BJ (cell line): ENCODE measurements around the gene RASGRP1. TPM values are rescaled to one million over a fixed set of nuclear protein-coding genes. Genes with fewer than 3 reads are reported as not detected.

Experiments
- CTCF ChIA-PET: fragments of 350-600 bp; formaldehyde crosslinking; extraction: SDS; loops from one replicate; lab custom pipeline; 2021; ENCODE audit warnings: antibody characterized with exemption, inconsistent platforms; lab: Yijun Ruan, JAX
- POLR2A ChIA-PET: fragments of 300-600 bp; sonication (Branson Sonifier 250); formaldehyde crosslinking; extraction: SDS; loops from one replicate; lab custom pipeline; 2021; ENCODE audit warnings: antibody characterized with exemption; lab: Charles Lee
- DNase-seq: peaks from one replicate; pipeline ENCODE4 v3.0.0-alpha.2; 2011; ENCODE audit warnings: low read depth
- H3K27me3 ChIP-seq: 2 replicates; pipeline ENCODE4 v1.6.0; 2011; ENCODE audit warnings: low read length; ENCODE audit not compliant: control insufficient read depth, insufficient read depth
- H3K36me3 ChIP-seq: 2 replicates; pipeline ENCODE4 v1.5.1; 2011; ENCODE audit warnings: low read length; ENCODE audit not compliant: control insufficient read depth, insufficient read depth
- H3K4me3 ChIP-seq: 2 replicates; pipeline ENCODE4 v1.5.1; 2011; ENCODE audit warnings: low read depth, mild to moderate bottlenecking, control low read depth, low read length
- polyA plus RNA-seq: library from polyadenylated mRNA; depleted of rRNA; stranded (reverse); fragments of >200 nt; gene quantifications from 2 replicates; pipeline ENCODE4 v1.2.3, GENCODE V29; 2011
- TF ChIP-seq, protein P1 (sequence below): IDR thresholded peaks from 2 replicates; pipeline ENCODE4 v1.5.1; 2011; ENCODE audit warnings: low read depth, mild to moderate bottlenecking, control low read depth, inconsistent platforms, low read length, moderate library complexity; ENCODE audit not compliant: insufficient read depth

RASGRP1 gene
- polyA plus RNA-seq, 1 experiment = 4.3 TPM

DNA sequence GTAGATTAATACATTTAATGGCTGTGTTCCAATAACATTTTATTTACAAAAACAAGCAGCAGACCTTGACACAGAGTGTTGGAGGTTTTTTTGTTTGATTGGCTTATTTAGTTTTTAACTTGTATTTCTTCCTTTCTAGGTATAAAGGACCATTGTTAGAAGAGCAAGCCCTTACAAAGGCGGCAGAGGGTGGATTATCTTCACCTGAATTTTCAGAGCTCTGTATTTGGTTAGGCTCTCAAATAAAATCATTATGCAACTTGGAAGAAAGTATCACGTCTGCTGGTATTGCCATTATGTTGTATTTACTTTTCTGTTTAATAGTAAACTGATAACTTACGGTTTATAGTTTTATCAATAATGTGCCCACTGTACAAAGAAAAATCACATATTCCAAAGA lies 100.7 kb downstream of the RASGRP1 start:
- DNase-seq = no peak
- Histone ChIP-seq H3K4me3 (no peak overlapping the region), H3K27me3 (no peaks in the 10 kb centered on the region), H3K36me3 (no peaks in the 10 kb centered on the region)
- ChIA-PET CTCF (interaction anchor here (1.1 to 1.7 kb wide), 4 partner anchors 8 to 227 kb away, joined by 3 read pairs; no protein-coding TSS in a partner anchor), POLR2A (interaction anchor here (0.6 kb wide), 1 partner anchor 1435 kb away, joined by 3 read pairs; no protein-coding TSS in a partner anchor)
- TF ChIP-seq, protein P1, sequence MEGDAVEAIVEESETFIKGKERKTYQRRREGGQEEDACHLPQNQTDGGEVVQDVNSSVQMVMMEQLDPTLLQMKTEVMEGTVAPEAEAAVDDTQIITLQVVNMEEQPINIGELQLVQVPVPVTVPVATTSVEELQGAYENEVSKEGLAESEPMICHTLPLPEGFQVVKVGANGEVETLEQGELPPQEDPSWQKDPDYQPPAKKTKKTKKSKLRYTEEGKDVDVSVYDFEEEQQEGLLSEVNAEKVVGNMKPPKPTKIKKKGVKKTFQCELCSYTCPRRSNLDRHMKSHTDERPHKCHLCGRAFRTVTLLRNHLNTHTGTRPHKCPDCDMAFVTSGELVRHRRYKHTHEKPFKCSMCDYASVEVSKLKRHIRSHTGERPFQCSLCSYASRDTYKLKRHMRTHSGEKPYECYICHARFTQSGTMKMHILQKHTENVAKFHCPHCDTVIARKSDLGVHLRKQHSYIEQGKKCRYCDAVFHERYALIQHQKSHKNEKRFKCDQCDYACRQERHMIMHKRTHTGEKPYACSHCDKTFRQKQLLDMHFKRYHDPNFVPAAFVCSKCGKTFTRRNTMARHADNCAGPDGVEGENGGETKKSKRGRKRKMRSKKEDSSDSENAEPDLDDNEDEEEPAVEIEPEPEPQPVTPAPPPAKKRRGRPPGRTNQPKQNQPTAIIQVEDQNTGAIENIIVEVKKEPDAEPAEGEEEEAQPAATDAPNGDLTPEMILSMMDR = no peak

DNA sequence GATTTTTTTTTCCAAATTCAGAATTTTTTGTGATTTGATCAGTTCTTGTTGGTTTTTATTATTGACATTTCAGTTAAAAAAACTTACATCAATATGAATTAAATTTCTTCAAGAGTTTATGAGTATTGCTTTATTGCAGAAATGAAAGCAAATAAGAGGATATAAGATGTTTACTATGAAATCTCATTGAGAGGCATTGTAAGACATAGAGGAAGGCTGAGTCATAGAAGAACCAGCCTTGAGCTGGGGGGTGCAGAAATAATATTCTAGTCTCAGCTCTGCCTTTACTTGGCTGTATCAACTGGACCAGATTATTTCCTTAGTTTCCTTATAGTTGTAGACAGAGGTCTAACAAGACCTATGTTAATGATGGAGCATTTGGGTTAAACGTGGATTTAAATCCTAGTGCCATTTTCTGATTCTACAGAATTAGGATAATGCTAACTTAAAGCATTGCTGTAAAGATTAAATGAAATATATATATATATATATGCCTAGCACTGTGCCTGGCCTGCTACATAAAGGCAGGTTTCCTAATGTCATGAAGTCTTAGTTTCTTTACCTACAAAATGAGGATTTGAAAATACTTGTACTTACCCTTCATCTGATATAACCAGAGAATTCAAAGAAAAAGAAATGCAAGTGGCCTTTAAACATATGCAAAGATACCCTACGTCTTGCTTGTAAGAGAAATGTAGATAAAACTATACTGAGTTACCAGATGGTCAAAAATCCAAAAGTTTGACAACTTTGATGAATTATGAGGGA lies 103.4 kb downstream of the RASGRP1 start:
- TF ChIP-seq, protein P1 = no peak
- Histone ChIP-seq H3K36me3 (no peaks in the 10 kb centered on the region), H3K27me3 (no peaks in the 10 kb centered on the region), H3K4me3 (no peak overlapping the region)
- DNase-seq = no peak
- POLR2A ChIA-PET = no interaction called here
- CTCF ChIA-PET = interaction anchor here (1.0 to 1.2 kb wide), 2 partner anchors 217 to 226 kb away, joined by 3 to 5 read pairs; no protein-coding TSS in a partner anchor

GRCh38 chr15:38460543-38460942 lies 104.1 kb downstream of the RASGRP1 start:
- POLR2A ChIA-PET = no interaction called here
- no peaks in the 10 kb centered on the region for H3K27me3 ChIP-seq
- TF ChIP-seq, protein P1 = no peak
- CTCF ChIA-PET = interaction anchor here (1.0 to 2.9 kb wide), 3 partner anchors 20 to 227 kb away, joined by 3 to 8 read pairs (median 5); no protein-coding TSS in a partner anchor
- no peaks in the 10 kb centered on the region for H3K36me3 ChIP-seq
- no peak for DNase-seq
- no peak overlapping the region for H3K4me3 ChIP-seq

DNA sequence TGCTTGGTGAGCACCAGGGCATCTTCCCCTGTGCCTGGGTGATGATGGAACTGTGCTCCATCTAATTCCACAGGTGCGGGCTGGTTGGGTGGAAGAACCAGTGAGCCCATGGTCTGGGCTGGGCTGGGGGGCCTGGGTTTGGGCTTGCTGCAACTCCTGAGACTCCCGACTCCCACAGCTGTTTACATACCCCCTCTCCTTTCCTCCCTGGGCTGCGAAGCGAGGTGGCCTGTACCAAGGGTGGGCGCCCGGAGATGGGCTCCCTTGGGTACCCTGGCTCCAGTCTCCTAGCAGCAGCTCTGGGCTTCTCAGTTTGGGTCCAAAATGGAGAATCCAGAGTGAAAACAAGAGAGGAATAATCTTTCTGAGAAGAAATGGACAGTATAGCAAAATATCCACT lies 105.1 kb downstream of the RASGRP1 start:
- TF ChIP-seq, protein P1 = no peak
- Histone ChIP-seq H3K4me3 (no peak overlapping the region), H3K36me3 (no peaks in the 10 kb centered on the region), H3K27me3 (no peaks in the 10 kb centered on the region)
- ChIA-PET POLR2A (no interaction called here), CTCF (interaction anchor here (1.4 to 2.9 kb wide), 2 partner anchors 19 to 240 kb away, joined by 3 to 8 read pairs; no protein-coding TSS in a partner anchor)
- DNase-seq = no peak

DNA sequence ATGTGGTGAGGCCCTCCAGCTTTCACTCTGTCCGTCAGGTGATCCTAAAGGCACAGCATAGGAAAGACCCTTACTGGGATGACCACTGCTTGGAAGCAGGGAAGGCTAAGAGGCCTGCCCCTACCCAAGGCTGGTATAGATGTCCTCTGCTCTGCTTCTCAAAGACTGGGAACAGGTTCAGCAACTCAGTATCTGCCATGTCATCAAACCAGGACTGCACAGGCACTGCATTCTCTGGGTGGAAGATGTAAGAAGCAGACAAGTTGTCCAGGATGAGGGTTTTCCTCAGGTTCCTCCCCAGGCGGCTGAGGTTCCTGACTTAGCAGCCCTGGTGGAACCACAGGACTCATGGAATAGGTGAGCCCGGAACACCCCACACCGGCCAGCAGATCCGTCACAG lies 106.0 kb downstream of the RASGRP1 start:
- TF ChIP-seq, protein P1 = no peak
- DNase-seq = no peak
- ChIA-PET POLR2A (no interaction called here), CTCF (interaction anchor here (1.4 to 2.9 kb wide), 2 partner anchors 18 to 241 kb away, joined by 3 to 8 read pairs; no protein-coding TSS in a partner anchor)
- H3K27me3 ChIP-seq = no peaks in the 10 kb centered on the region
- H3K36me3 ChIP-seq = no peaks in the 10 kb centered on the region
- no peak overlapping the region for H3K4me3 ChIP-seq
